Measurements from ENCODE around the gene EIF3K.
A peak's percentile ranks its signal among the peaks of the same experiment; 100 is the strongest.
"Not testable (repeated sequence)": the region's sequence is repeated elsewhere in the genome, so short reads cannot be mapped to it uniquely, and the experiment has no call there.

EIF3K gene

GRCh38 chr19:38596057-38596981, 22.7 kb upstream of the EIF3K start:
- TF ChIP-seq TCF4 (CRISPR knock-in tag; IDR thresholded peaks at IDR 0.05; ENCODE audit: borderline replicate concordance), result no peak
- TF ChIP-seq ZC3H10 (CRISPR knock-in tag; IDR thresholded peaks at IDR 0.05), result no peak
- TF ChIP-seq CSDC2 (CRISPR knock-in tag; IDR thresholded peaks at IDR 0.05), result no peak
- peak; percentile 80 for ATAC-seq

GRCh38 chr19:38597075-38597474, 21.9 kb upstream of the EIF3K start:
- no peak for ATAC-seq
- TF ChIP-seq TCF4 (CRISPR knock-in tag; IDR thresholded peaks at IDR 0.05; ENCODE audit: borderline replicate concordance) (no peak), ZNF70 (CRISPR knock-in tag; IDR thresholded peaks at IDR 0.05) (no peak), SNAI2 (CRISPR knock-in tag; IDR thresholded peaks at IDR 0.05) (no peak), ZC3H10 (CRISPR knock-in tag; IDR thresholded peaks at IDR 0.05) (no peak), RARB (CRISPR knock-in tag; IDR thresholded peaks at IDR 0.05) (no peak)

GRCh38 chr19:38599722-38600121, 19.3 kb upstream of the EIF3K start:
- TF ChIP-seq ZFP30 (CRISPR knock-in tag; IDR thresholded peaks at IDR 0.05), result no peak
- TF ChIP-seq ZNF8 (CRISPR knock-in tag; IDR thresholded peaks at IDR 0.05), result no peak
- TF ChIP-seq SNAI2 (CRISPR knock-in tag; IDR thresholded peaks at IDR 0.05), result no peak
- TF ChIP-seq PPARA (CRISPR knock-in tag; IDR thresholded peaks at IDR 0.05; ENCODE audit: borderline replicate concordance), result no peak
- TF ChIP-seq ZFP3 (CRISPR knock-in tag; IDR thresholded peaks at IDR 0.05), result no peak
- no peak for TF ChIP-seq CSRNP3 (CRISPR knock-in tag; IDR thresholded peaks at IDR 0.05)
- no peak for TF ChIP-seq TSHZ2 (CRISPR knock-in tag; IDR thresholded peaks at IDR 0.05)
- no peak for TF ChIP-seq ZNF70 (CRISPR knock-in tag; IDR thresholded peaks at IDR 0.05)
- no peak for TF ChIP-seq CSDC2 (CRISPR knock-in tag; IDR thresholded peaks at IDR 0.05)
- no peak for TF ChIP-seq POU6F1 (CRISPR knock-in tag; IDR thresholded peaks at IDR 0.05; ENCODE audit: borderline replicate concordance, low read depth)
- TF ChIP-seq ZNF565 (CRISPR knock-in tag; conservative IDR thresholded peaks at IDR 0.05; ENCODE audit: low read depth), result no peak
- no peak for TF ChIP-seq RARB (CRISPR knock-in tag; IDR thresholded peaks at IDR 0.05)
- TF ChIP-seq GLIS3 (CRISPR knock-in tag; IDR thresholded peaks at IDR 0.05), result no peak
- TF ChIP-seq ISL1 (CRISPR knock-in tag; IDR thresholded peaks at IDR 0.05), result no peak
- no peak for TF ChIP-seq OSR1 (CRISPR knock-in tag; IDR thresholded peaks at IDR 0.05)

GRCh38 chr19:38602856-38603255, 16.1 kb upstream of the EIF3K start:
- not testable (repeated sequence) for ATAC-seq

More at GRCh38 chr19:38599722-38600121, 19.3 kb upstream of the EIF3K start:
- no peak for ATAC-seq

GRCh38 chr19:38606131-38606530, 12.9 kb upstream of the EIF3K start:
- ATAC-seq, result no peak
- TF ChIP-seq ISL1 (CRISPR knock-in tag; IDR thresholded peaks at IDR 0.05) (no peak), ARNTL (CRISPR knock-in tag; IDR thresholded peaks at IDR 0.05; ENCODE audit: borderline replicate concordance, low read depth) (no peak), ESRRG (CRISPR knock-in tag; IDR thresholded peaks at IDR 0.05) (no peak), PATZ1 (CRISPR knock-in tag; IDR thresholded peaks at IDR 0.05; ENCODE audit: borderline replicate concordance) (no peak), BACH2 (CRISPR knock-in tag; IDR thresholded peaks at IDR 0.05; ENCODE audit: borderline replicate concordance) (no peak), OSR1 (CRISPR knock-in tag; IDR thresholded peaks at IDR 0.05) (no peak), ZFP3 (CRISPR knock-in tag; IDR thresholded peaks at IDR 0.05) (no peak), ZC3H10 (CRISPR knock-in tag; IDR thresholded peaks at IDR 0.05) (no peak), ZNF70 (CRISPR knock-in tag; IDR thresholded peaks at IDR 0.05) (no peak), ZNF8 (CRISPR knock-in tag; IDR thresholded peaks at IDR 0.05) (no peak), PPARA (CRISPR knock-in tag; IDR thresholded peaks at IDR 0.05; ENCODE audit: borderline replicate concordance) (no peak), TSHZ2 (CRISPR knock-in tag; IDR thresholded peaks at IDR 0.05) (no peak), GLIS3 (CRISPR knock-in tag; IDR thresholded peaks at IDR 0.05) (no peak)

All from SK-N-SH treated with all-trans-retinoic acid at 6 μM for 48 hours (cell line).